HUES64 (cell line): ENCODE results near the gene PTPRN2.

Experiments used
- H3K27ac ChIP-seq: 2 replicates; pipeline ENCODE4 v1.7.0; 2013; ENCODE audit warnings: low read depth, low read length, inconsistent platforms
- H3K27me3 ChIP-seq: 2 replicates; pipeline ENCODE4 v1.6.1; 2013; ENCODE audit warnings: mild to moderate bottlenecking, low read length; ENCODE audit not compliant: insufficient read depth
- H3K36me3 ChIP-seq: 2 replicates; pipeline ENCODE4 v1.6.1; 2013; ENCODE audit warnings: mild to moderate bottlenecking, low read length; ENCODE audit not compliant: insufficient read depth
- H3K4me1 ChIP-seq: 2 replicates; pipeline ENCODE4 v1.6.1; 2013; ENCODE audit warnings: mild to moderate bottlenecking, low read length, moderate library complexity; ENCODE audit not compliant: insufficient read depth
- H3K4me3 ChIP-seq: 2 replicates; pipeline ENCODE4 v1.5.1; 2013; ENCODE audit warnings: mild to moderate bottlenecking, low read length, moderate library complexity
- H3K9ac ChIP-seq: 2 replicates; pipeline ENCODE4 v1.6.1; 2013; ENCODE audit warnings: mild to moderate bottlenecking, low read depth, low read length
- H3K9me3 ChIP-seq: 2 replicates; pipeline ENCODE4 v1.6.1; 2013; ENCODE audit warnings: low read depth, low read length; ENCODE audit not compliant: insufficient read depth
- WGBS: fragments of 150-250, 120-280 bp; methylation state at CpG from one replicate; pipeline ENCODE4 v1.1.7; 2013; ENCODE audit warnings: missing lambda C conversion rate; 5-methylcytosine and 5-hydroxymethylcytosine counted together

PTPRN2 gene

GRCh38 chr7:157774495-157774894, 813.1 kb downstream of the PTPRN2 start:
- no peak overlapping the region for H3K4me3 ChIP-seq
- H3K36me3 ChIP-seq, result no peaks in the 10 kb centered on the region
- H3K27ac ChIP-seq, result no peak overlapping the region
- no peaks in the 10 kb centered on the region for H3K4me1 ChIP-seq
- H3K9me3 ChIP-seq, result peaks cover 99% of the 10 kb centered on the region
- no peak overlapping the region for H3K9ac ChIP-seq
- no peaks in the 10 kb centered on the region for H3K27me3 ChIP-seq
- 88% methylated on average over 11 of the region's 11 CpGs for WGBS

GRCh38 chr7:157773361-157773760, 814.3 kb downstream of the PTPRN2 start:
- Histone ChIP-seq H3K9ac (no peak overlapping the region), H3K36me3 (no peaks in the 10 kb centered on the region), H3K27me3 (no peaks in the 10 kb centered on the region), H3K9me3 (peaks cover 99% of the 10 kb centered on the region), H3K4me1 (no peaks in the 10 kb centered on the region), H3K27ac (no peak overlapping the region), H3K4me3 (no peak overlapping the region)
- WGBS, result 82% methylated on average over 9 of the region's 9 CpGs

GRCh38 chr7:157772486-157773130, 815.0 kb downstream of the PTPRN2 start:
- Histone ChIP-seq H3K9ac (no peak overlapping the region), H3K9me3 (peaks cover 98% of the 10 kb centered on the region), H3K36me3 (no peaks in the 10 kb centered on the region), H3K27ac (no peak overlapping the region), H3K4me3 (no peak overlapping the region), H3K27me3 (no peaks in the 10 kb centered on the region), H3K4me1 (no peaks in the 10 kb centered on the region)
- WGBS, result 87% methylated on average over 21 of the region's 21 CpGs

- H3K9me3 ChIP-seq, result peaks cover 98% of the 10 kb centered on the region
- no peaks in the 10 kb centered on the region for H3K4me1 ChIP-seq
- no peak overlapping the region for H3K27ac ChIP-seq
- H3K4me3 ChIP-seq, result 0 out of 2 replicates have a peak overlapping the region, but pooled peaks have one; percentile 6
- H3K9ac ChIP-seq, result no peak overlapping the region
- no peaks in the 10 kb centered on the region for H3K27me3 ChIP-seq
- no peaks in the 10 kb centered on the region for H3K36me3 ChIP-seq
- 83% methylated on average over 6 of the region's 6 CpGs for WGBS
Measured at GRCh38 chr7:157771689-157772088, 815.9 kb downstream of the PTPRN2 start.

GRCh38 chr7:157770716-157771320, 816.8 kb downstream of the PTPRN2 start:
- H3K36me3 ChIP-seq, result no peaks in the 10 kb centered on the region
- H3K9ac ChIP-seq, result no peak overlapping the region
- no peak overlapping the region for H3K27ac ChIP-seq
- no peaks in the 10 kb centered on the region for H3K27me3 ChIP-seq
- peaks cover 99% of the 10 kb centered on the region for H3K9me3 ChIP-seq
- no peak overlapping the region for H3K4me3 ChIP-seq
- no peaks in the 10 kb centered on the region for H3K4me1 ChIP-seq
- 85% methylated on average over 13 of the region's 13 CpGs for WGBS

- Histone ChIP-seq H3K9me3 (peaks cover 99% of the 10 kb centered on the region), H3K9ac (no peak overlapping the region), H3K27me3 (no peaks in the 10 kb centered on the region), H3K36me3 (no peaks in the 10 kb centered on the region), H3K4me3 (no peak overlapping the region), H3K4me1 (no peaks in the 10 kb centered on the region), H3K27ac (no peak overlapping the region)
- 92% methylated on average over 19 of the region's 19 CpGs for WGBS
Measured at GRCh38 chr7:157769526-157770215, 818.0 kb downstream of the PTPRN2 start.

GRCh38 chr7:157769086-157769485, 818.5 kb downstream of the PTPRN2 start:
- 92% methylated on average over 17 of the region's 17 CpGs for WGBS
- Histone ChIP-seq H3K4me1 (no peaks in the 10 kb centered on the region), H3K27ac (no peak overlapping the region), H3K9ac (no peak overlapping the region), H3K4me3 (no peak overlapping the region), H3K36me3 (no peaks in the 10 kb centered on the region), H3K9me3 (peaks cover 99% of the 10 kb centered on the region), H3K27me3 (no peaks in the 10 kb centered on the region)

- WGBS, result 87% methylated on average over 22 of the region's 22 CpGs
- Histone ChIP-seq H3K27ac (no peak overlapping the region), H3K9ac (no peak overlapping the region), H3K9me3 (peaks cover 99% of the 10 kb centered on the region), H3K4me1 (no peaks in the 10 kb centered on the region), H3K4me3 (no peak overlapping the region), H3K36me3 (no peaks in the 10 kb centered on the region), H3K27me3 (no peaks in the 10 kb centered on the region)
Measured at GRCh38 chr7:157768198-157768597, 819.4 kb downstream of the PTPRN2 start.

- H3K4me3 ChIP-seq, result no peak overlapping the region
- 72% methylated on average over 14 of the region's 14 CpGs for WGBS
- H3K4me1 ChIP-seq, result no peaks in the 10 kb centered on the region
- H3K27ac ChIP-seq, result no peak overlapping the region
- H3K36me3 ChIP-seq, result no peaks in the 10 kb centered on the region
- H3K27me3 ChIP-seq, result no peaks in the 10 kb centered on the region
- H3K9ac ChIP-seq, result no peak overlapping the region
- H3K9me3 ChIP-seq, result peaks cover 99% of the 10 kb centered on the region
Measured at GRCh38 chr7:157767506-157768197, 820.0 kb downstream of the PTPRN2 start.

GRCh38 chr7:157766098-157766497, 821.5 kb downstream of the PTPRN2 start:
- Histone ChIP-seq H3K4me1 (no peaks in the 10 kb centered on the region), H3K27me3 (no peaks in the 10 kb centered on the region), H3K4me3 (no peak overlapping the region), H3K9ac (no peak overlapping the region), H3K36me3 (no peaks in the 10 kb centered on the region), H3K27ac (no peak overlapping the region), H3K9me3 (peaks cover 84% of the 10 kb centered on the region)

- Histone ChIP-seq H3K9me3 (peaks cover 79% of the 10 kb centered on the region), H3K4me3 (no peak overlapping the region), H3K27me3 (no peaks in the 10 kb centered on the region), H3K36me3 (no peaks in the 10 kb centered on the region), H3K9ac (no peak overlapping the region), H3K4me1 (no peaks in the 10 kb centered on the region), H3K27ac (no peak overlapping the region)
- whole genome bisulfite sequencing, result 80% methylated on average over 1 of the region's 1 CpG
Measured at GRCh38 chr7:157764946-157765537, 822.6 kb downstream of the PTPRN2 start.
